K562 (cell line): ENCODE data around the gene ITPK1. TPM values are rescaled to one million over a fixed set of nuclear protein-coding genes. Genes with fewer than 3 reads are reported as not detected.

ENCODE experiments used
- ATAC-seq: fragments of 200-7000 bp; cut with Tn5 transposase; 3 replicates; pipeline ENCODE4 v1.9.1; 2020; ENCODE audit warnings: moderate library complexity
- BruUV-seq: library from RNA; stranded (reverse); fragments of 400-500 nt; replicated peaks from 2 replicates; lab custom pipeline; 2021; lab: Mats Ljungman, UMichigan
- CTCF ChIA-PET: fragments of 300-600 bp; formaldehyde crosslinking; extraction: SDS; loops from one replicate; lab custom pipeline; 2021; ENCODE audit warnings: low intra/inter-chr PET ratio; lab: Yijun Ruan, JAX
- POLR2A ChIA-PET: fragments of 300-600, 350-650 bp; sonication (Branson Sonifier 250); formaldehyde crosslinking; extraction: SDS; loops from one replicate; lab custom pipeline; 2021; ENCODE audit warnings: antibody characterized with exemption, inconsistent platforms; lab: Yijun Ruan, JAX
- DNase-seq, 4 experiments: peaks; one replicate each; pipeline versions ENCODE4 v3.0.0 to v3.0.0-alpha.2; 2011 to 2018; ENCODE audit warnings: low spot score in 3 of 4, mixed read lengths in 3 of 4; ENCODE audit errors: extremely low read depth in 1 of 4
- FAIRE-seq: peaks from 2 replicates; lab custom pipeline; 2011; peaks lifted over from hg19 to GRCh38; lab: Jason Lieb, UNC
- H2AFZ ChIP-seq: 2 replicates; pipeline ENCODE4 v1.6.0; 2011; ENCODE audit warnings: low read depth, low read length, control low read depth, inconsistent platforms
- H3K27ac ChIP-seq: fragments of 200-600 bp; 3 replicates; pipeline ENCODE4 v1.8.0; 2011; ENCODE audit warnings: low read depth, mild to moderate bottlenecking, control low read depth, inconsistent platforms, low read length, moderate library complexity, mixed read lengths; ENCODE audit errors: extremely low read depth
- H3K27me3 ChIP-seq, 2 experiments: fragments of 300-600 bp in 1 of 2; 2 replicates in 1 of 2; 3 replicates in 1 of 2; pipeline versions ENCODE4 v1.6.0 to v1.8.0; 2011; ENCODE audit warnings: inconsistent platforms in 2 of 2, low read length in 2 of 2, mild to moderate bottlenecking in 1 of 2, mixed read lengths in 1 of 2, moderate library complexity in 1 of 2; ENCODE audit not compliant: control insufficient read depth in 2 of 2, insufficient read depth in 2 of 2
- H3K36me3 ChIP-seq: fragments of 300-600 bp; 3 replicates; pipeline ENCODE4 v1.8.0; 2011; ENCODE audit warnings: mild to moderate bottlenecking, low read length, inconsistent platforms; ENCODE audit not compliant: control insufficient read depth, insufficient read depth
- H3K4me1 ChIP-seq, 2 experiments: fragments of 200-600 bp in 1 of 2; replicated peaks in 1 of 2; 2 replicates in 1 of 2; 3 replicates in 1 of 2; pipeline versions ENCODE4 v1.5.1 to v1.8.0; 2011; ENCODE audit warnings: inconsistent platforms in 2 of 2, low read length in 2 of 2, mild to moderate bottlenecking in 1 of 2, mixed read lengths in 1 of 2, moderate library complexity in 1 of 2; ENCODE audit not compliant: control insufficient read depth in 2 of 2, insufficient read depth in 2 of 2
- H3K4me2 ChIP-seq: 2 replicates; pipeline ENCODE4 v1.6.1; 2011; ENCODE audit warnings: low read length, control low read depth, inconsistent platforms, mixed read lengths; ENCODE audit not compliant: insufficient read depth
- H3K4me3 ChIP-seq: fragments of 200-600 bp; sonication (generic), shearing (Covaris generic); 2 replicates; pipeline ENCODE4 v1.5.1; 2016; ENCODE audit warnings: control low read depth, inconsistent platforms
- H3K79me2 ChIP-seq: fragments of 200-600 bp; 3 replicates; pipeline ENCODE4 v1.8.0; 2011; ENCODE audit warnings: low read length, inconsistent platforms; ENCODE audit not compliant: control insufficient read depth, insufficient read depth
- H3K9ac ChIP-seq, 2 experiments: 2 replicates each; pipeline versions ENCODE4 v1.6.0 to v1.6.1; 2011; ENCODE audit warnings: low read depth in 2 of 2, low read length in 2 of 2, control low read depth in 1 of 2, inconsistent platforms in 1 of 2, mild to moderate bottlenecking in 1 of 2, mixed read lengths in 1 of 2; ENCODE audit not compliant: insufficient read depth in 1 of 2
- H3K9me1 ChIP-seq: one replicate; pipeline ENCODE4 v1.6.0; 2011; ENCODE audit warnings: inconsistent platforms, mild to moderate bottlenecking, low read length, moderate library complexity; ENCODE audit not compliant: control insufficient read depth, insufficient read depth
- H3K9me3 ChIP-seq: replicated peaks from 2 replicates; pipeline ENCODE4 v1.5.1; 2011; ENCODE audit warnings: low read depth, low read length, inconsistent platforms; ENCODE audit not compliant: control insufficient read depth, insufficient read depth
- H4K20me1 ChIP-seq: replicated peaks from 2 replicates; pipeline ENCODE4 v1.6.1; 2011; ENCODE audit warnings: low read length, inconsistent platforms, mixed read lengths; ENCODE audit not compliant: control insufficient read depth, insufficient read depth
- CHD2 ChIP-seq: IDR thresholded peaks from 2 replicates; pipeline ENCODE4 v1.6.1; 2011; ENCODE audit warnings: low read depth, low read length
- EGR1 ChIP-seq: fragments of 450-650 bp; conservative IDR thresholded peaks from 2 replicates; pipeline ENCODE4 v1.6.1; 2017; ENCODE audit warnings: mild to moderate bottlenecking
- FUS ChIP-seq: fragments of 200-400 bp; formaldehyde crosslinking; optimal IDR thresholded peaks from 2 replicates; pipeline ENCODE3; 2017; ENCODE audit warnings: low read depth, low read length
- KAT2B ChIP-seq: IDR thresholded peaks from one replicate; pipeline ENCODE4 v1.6.1; 2012; ENCODE audit warnings: low read depth, mild to moderate bottlenecking, control low read depth, inconsistent platforms, low read length, moderate library complexity
- NR4A1 ChIP-seq, 2 experiments: fragments of 250-450 bp in 1 of 2; fragments of 450-650 bp in 1 of 2; sonication (Bioruptor Pico) in 1 of 2; IDR thresholded peaks; 2 replicates each; pipeline versions ENCODE4 v1.4.0 to v1.6.1; 2016 to 2020; ENCODE audit warnings: mild to moderate bottlenecking in 2 of 2, missing compliant biosample characterization in 1 of 2, missing genetic modification characterization in 1 of 2, moderate library complexity in 1 of 2
- RNF2 ChIP-seq: sonication (generic); IDR thresholded peaks from 2 replicates; pipeline ENCODE4 v1.6.1; 2016
- ZNF239 ChIP-seq: fragments of 250-450 bp; sonication (Bioruptor Pico); IDR thresholded peaks from 2 replicates; pipeline ENCODE4 v1.4.0; 2020; ENCODE audit warnings: mild to moderate bottlenecking
- WGBS: fragments of 100-300 bp; shearing (Covaris generic); methylation state at CpG from one replicate; pipeline ENCODE4 v1.1.6; 2016; ENCODE audit warnings: low coverage, mixed read lengths; ENCODE audit not compliant: insufficient coverage; ENCODE audit errors: missing lambda C conversion rate; 5-methylcytosine and 5-hydroxymethylcytosine counted together
- in situ Hi-C: fragments of 300-500 bp; cut with MboI; formaldehyde crosslinking; loops from 4 replicates; pipeline ENCODE4 v1.15.0; 2018; ENCODE audit warnings: inconsistent platforms, mixed read lengths
- intact Hi-C: fragments of 100-400 bp; cut with micrococcal nuclease; formaldehyde crosslinking; loops from 2 replicates; pipeline ENCODE4 v1.14.2; 2022
- polyA plus RNA-seq, 8 experiments: library from polyadenylated mRNA; depleted of rRNA in 4 of 8; stranded (reverse) in 5 of 8; unstranded in 3 of 8; fragments of >200 nt; fragmentation: Nextera tagmentation in 2 of 8; fragmentation: Illumina TruSeq in 1 of 8; extraction: Ambion mirVana in 2 of 8; extraction: Trizol in 1 of 8; gene quantifications; 2 replicates each; pipeline versions ENCODE4 v1.2.1 to v1.2.3, GENCODE V29; 2011 to 2014; ENCODE audit warnings: inconsistent platforms in 1 of 8, missing spikeins in 1 of 8
- total RNA-seq, 7 experiments: library from RNA; depleted of rRNA in 6 of 7; stranded (reverse); fragments of >200 nt in 6 of 7; fragmentation: Illumina TruSeq in 2 of 7; extraction: Trizol in 2 of 7; gene quantifications; 2 replicates each; pipeline versions ENCODE4 v1.2.1 to v1.2.3, GENCODE V29; 2011 to 2021; ENCODE audit warnings: low replicate concordance in 1 of 7
- TF ChIP-seq, protein P1 (sequence below): sonication (generic); formaldehyde crosslinking; IDR thresholded peaks from 2 replicates; pipeline ENCODE4 v1.8.1; 2023; ENCODE audit warnings: mild to moderate bottlenecking, missing genetic modification reagents, moderate library complexity

ITPK1 gene
- total and polyA plus RNA-seq, 9 of the 15 experiments (the other 6 are each of a cell fraction or from before 2014, with no cell fraction given) = 1.2 to 39.2 (median 23.0) TPM

DNA sequence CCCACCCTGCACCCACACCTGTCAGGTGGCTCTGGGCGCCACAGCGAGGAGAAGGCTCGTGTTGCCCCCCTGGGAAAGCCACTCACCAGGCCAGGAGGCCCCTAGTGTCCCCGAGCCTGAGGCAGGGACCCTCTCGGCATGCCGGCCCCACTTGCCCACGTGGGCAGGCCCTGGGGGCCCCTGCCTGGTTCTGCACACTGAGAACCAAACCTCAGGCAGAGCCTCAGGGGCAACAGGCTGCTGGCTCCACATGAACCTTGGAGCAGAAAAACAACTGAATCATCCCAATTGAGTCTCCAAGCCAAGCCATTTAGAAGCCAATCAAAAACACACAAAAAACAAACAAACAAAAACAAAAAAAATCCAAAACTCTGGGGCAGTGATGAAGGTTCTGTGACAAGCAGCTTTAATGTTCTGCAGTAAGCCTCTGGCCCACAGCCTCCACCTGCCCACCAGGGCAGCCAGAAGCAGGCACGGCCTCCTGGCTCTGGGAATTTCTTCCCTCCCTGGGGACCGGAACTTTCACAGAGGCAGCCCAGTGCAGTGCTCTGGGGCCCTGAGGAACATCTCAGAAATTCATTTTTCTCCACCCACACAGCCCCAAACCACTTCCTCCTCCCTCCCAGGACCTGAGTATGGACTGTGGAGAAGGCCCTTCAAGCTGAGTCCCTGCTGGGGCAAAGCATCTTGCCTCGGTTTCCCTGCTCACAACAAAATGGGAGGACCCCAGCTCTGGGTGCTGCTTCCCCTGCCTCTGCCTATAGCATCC is 102.6 kb downstream of the ITPK1 start:
- ChIA-PET CTCF (no interaction called here), POLR2A (interaction anchor here (0.5 to 0.7 kb wide), 2 partner anchors 10 to 25 kb away, joined by 3 to 6 read pairs; no protein-coding TSS in a partner anchor)
- no peak for FAIRE-seq
- H3K27me3 ChIP-seq = no peaks in the 10 kb centered on the region
- no peak for ATAC-seq
- H3K9me3 ChIP-seq = no peaks in the 10 kb centered on the region
- H3K79me2 ChIP-seq = no peaks in the 10 kb centered on the region
- TF ChIP-seq, protein P1, sequence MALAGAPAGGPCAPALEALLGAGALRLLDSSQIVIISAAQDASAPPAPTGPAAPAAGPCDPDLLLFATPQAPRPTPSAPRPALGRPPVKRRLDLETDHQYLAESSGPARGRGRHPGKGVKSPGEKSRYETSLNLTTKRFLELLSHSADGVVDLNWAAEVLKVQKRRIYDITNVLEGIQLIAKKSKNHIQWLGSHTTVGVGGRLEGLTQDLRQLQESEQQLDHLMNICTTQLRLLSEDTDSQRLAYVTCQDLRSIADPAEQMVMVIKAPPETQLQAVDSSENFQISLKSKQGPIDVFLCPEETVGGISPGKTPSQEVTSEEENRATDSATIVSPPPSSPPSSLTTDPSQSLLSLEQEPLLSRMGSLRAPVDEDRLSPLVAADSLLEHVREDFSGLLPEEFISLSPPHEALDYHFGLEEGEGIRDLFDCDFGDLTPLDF (CRISPR knock-in tag) = no peak
- no peak for TF ChIP-seq CHD2
- no peak for TF ChIP-seq KAT2B
- TF ChIP-seq EGR1 = peak; percentile 21; the same call in 1 of the 2 replicates
- TF ChIP-seq NR4A1 (CRISPR knock-in tag; IDR thresholded peaks at IDR 0.05) = no peak
- TF ChIP-seq NR4A1 (tag; IDR thresholded peaks at IDR 0.05) = no peak
- no peak for TF ChIP-seq ZNF239
- no peak for TF ChIP-seq RNF2
- no peak for TF ChIP-seq FUS
- H3K4me1 ChIP-seq = peaks cover 3 to 25% of the 10 kb centered on the region in 2 experiments; a peak in 4 of 5 replicates
- intact Hi-C loops (no loop called here), in situ Hi-C loops (no loop called here)
- H4K20me1 ChIP-seq = peaks cover 2% of the 10 kb centered on the region; the same call in 1 of the 2 replicates
- no peak overlapping the region for H3K4me2 ChIP-seq
- WGBS = 70% methylated on average over 2 of the region's 10 CpGs
- no peak for DNase-seq
- no peaks in the 10 kb centered on the region for H3K9me1 ChIP-seq
- H2AFZ ChIP-seq = no peak overlapping the region
- H3K27ac ChIP-seq = no peak overlapping the region
- no peak overlapping the region for H3K4me3 ChIP-seq
- no peak overlapping the region for H3K9ac ChIP-seq
- peaks cover under 1% of the 10 kb centered on the region; the same call in 1 of the 3 replicates for H3K36me3 ChIP-seq
- no TSS peak for BruUV-seq
